Right atrium auricular region (tissue), 2 donors: ENCODE data around the gene MBNL2. TPM values are rescaled to one million over a fixed set of nuclear protein-coding genes. Genes with fewer than 3 reads are reported as not detected.

ENCODE experiments used
- DNase-seq: peaks from one replicate; pipeline ENCODE4 v3.0.0-alpha.2; 2019; ENCODE audit warnings: low spot score
- H3K27ac ChIP-seq, 2 donors: fragments of 200-600 bp; sonication (generic); 1 replicate in 1 of 2; 2 replicates in 1 of 2; pipeline ENCODE4 v1.5.1; 2016 to 2019
- H3K27me3 ChIP-seq, 2 donors: fragments of 200-600 bp; sonication (generic); one replicate each; pipeline versions ENCODE4 v1.5.1 to v1.6.0; 2017 to 2019
- H3K36me3 ChIP-seq: fragments of 200-600 bp; sonication (generic); one replicate; pipeline ENCODE4 v1.5.1; 2016
- H3K4me1 ChIP-seq, 2 donors: fragments of 200-600 bp; sonication (generic); one replicate each; pipeline versions ENCODE4 v1.5.1 to v1.6.0; 2017 to 2019
- H3K4me3 ChIP-seq, 2 donors: fragments of 200-600 bp; sonication (generic); 1 replicate in 1 of 2; 2 replicates in 1 of 2; pipeline ENCODE4 v1.5.1; 2017 to 2019; ENCODE audit warnings: mild to moderate bottlenecking in 1 of 2, moderate library complexity in 1 of 2
- H3K9me3 ChIP-seq, 2 donors: fragments of 200-600 bp; sonication (generic); one replicate each; pipeline ENCODE4 v1.5.1; 2019
- total RNA-seq, 2 donors: library from RNA; depleted of rRNA; stranded (reverse); fragments of >200 nt; gene quantifications; one replicate each; pipeline ENCODE4 v1.1.0, GENCODE V29; 2016
- TF ChIP-seq, protein P1 (sequence below), 2 donors: fragments of 200-600 bp; sonication (generic); IDR thresholded peaks; one replicate each; pipeline ENCODE4 v1.5.1; 2019; ENCODE audit warnings: antibody characterized with exemption in 2 of 2

Gene MBNL2
- total RNA-seq, 2 donors from 2014 or later, result 62.0 to 81.6 TPM

DNA sequence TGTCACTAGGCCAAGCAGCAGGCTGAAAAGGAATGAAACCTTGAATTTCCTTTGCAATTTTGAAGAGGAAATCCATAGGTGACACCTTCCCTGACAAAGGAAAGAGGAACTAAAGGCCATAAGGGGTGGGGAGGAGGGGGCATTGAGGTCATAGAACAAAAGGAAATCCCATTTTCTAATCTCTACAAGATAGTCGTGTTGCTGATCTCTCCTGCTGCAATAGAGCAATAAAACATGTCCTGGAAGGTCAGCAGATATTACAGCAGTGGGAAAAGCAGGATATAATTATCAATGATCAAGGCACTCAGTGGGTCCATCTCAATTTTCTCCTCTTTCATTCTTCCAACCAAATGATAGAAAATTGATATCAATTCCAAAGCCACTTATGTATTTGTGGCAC, 191.6 kb downstream of the MBNL2 start:
- no peak overlapping the region for H3K27ac ChIP-seq
- H3K4me3 ChIP-seq, result no peak overlapping the region
- H3K4me1 ChIP-seq, result no peaks in the 10 kb centered on the region
- H3K9me3 ChIP-seq, result no peaks in the 10 kb centered on the region
- H3K36me3 ChIP-seq, result no peaks in the 10 kb centered on the region
- TF ChIP-seq, protein P1, sequence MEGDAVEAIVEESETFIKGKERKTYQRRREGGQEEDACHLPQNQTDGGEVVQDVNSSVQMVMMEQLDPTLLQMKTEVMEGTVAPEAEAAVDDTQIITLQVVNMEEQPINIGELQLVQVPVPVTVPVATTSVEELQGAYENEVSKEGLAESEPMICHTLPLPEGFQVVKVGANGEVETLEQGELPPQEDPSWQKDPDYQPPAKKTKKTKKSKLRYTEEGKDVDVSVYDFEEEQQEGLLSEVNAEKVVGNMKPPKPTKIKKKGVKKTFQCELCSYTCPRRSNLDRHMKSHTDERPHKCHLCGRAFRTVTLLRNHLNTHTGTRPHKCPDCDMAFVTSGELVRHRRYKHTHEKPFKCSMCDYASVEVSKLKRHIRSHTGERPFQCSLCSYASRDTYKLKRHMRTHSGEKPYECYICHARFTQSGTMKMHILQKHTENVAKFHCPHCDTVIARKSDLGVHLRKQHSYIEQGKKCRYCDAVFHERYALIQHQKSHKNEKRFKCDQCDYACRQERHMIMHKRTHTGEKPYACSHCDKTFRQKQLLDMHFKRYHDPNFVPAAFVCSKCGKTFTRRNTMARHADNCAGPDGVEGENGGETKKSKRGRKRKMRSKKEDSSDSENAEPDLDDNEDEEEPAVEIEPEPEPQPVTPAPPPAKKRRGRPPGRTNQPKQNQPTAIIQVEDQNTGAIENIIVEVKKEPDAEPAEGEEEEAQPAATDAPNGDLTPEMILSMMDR (IDR thresholded peaks at IDR 0.05), result no peak
- DNase-seq, result no peak
- H3K27me3 ChIP-seq, result no peaks in the 10 kb centered on the region

DNA sequence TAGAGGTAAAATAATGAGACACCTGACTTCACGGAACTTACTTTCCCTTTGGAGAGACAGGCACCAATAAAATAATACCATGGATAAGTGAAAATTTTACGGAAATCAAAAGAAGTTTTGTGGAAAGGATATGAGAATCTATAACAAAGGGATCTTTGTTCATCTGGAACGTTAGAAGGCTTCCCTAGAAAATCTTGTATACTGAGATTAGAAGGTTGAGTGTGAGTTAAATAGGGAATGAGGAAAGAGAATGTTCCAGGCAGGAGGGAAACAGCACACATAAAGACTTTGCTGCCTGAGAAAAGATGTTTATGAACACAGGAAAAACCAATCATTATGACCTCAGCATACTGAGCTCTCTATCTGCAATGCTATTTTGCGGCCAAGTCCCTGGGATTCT, 192.3 kb downstream of the MBNL2 start:
- no peak for DNase-seq
- H3K27ac ChIP-seq, result no peak overlapping the region
- no peak overlapping the region for H3K4me3 ChIP-seq

DNA sequence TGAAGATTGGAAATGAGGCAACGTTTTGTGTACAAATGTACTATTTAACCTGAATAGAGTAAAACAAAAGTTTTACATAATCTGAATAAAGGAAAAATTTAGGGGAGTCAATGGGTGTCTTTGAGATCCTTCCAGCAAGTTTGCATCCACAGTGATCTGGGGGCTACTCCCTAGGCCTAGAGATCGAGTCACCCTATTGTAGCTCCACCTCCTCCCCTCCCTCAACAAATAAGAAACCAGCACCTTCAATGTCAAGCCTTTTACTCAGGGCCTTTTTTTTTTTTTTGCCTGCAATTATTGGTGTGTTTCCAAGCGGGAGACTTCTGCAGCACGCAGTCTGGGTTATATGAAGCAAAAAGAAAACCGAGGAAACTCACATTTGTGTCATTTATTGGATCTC, 195.6 kb downstream of the MBNL2 start:
- Histone ChIP-seq H3K27me3 (no peaks in the 10 kb centered on the region), H3K9me3 (no peaks in the 10 kb centered on the region), H3K4me1 (peaks cover 0 to 5% of the 10 kb centered on the region in 2 donors), H3K27ac (no peak overlapping the region), H3K4me3 (no peak overlapping the region), H3K36me3 (no peaks in the 10 kb centered on the region)
- TF ChIP-seq, protein P1 (IDR thresholded peaks at IDR 0.05), result no peak
- DNase-seq, result no peak

More for the DNA sequence above, 192.3 kb downstream of the MBNL2 start:
- TF ChIP-seq, protein P1 (IDR thresholded peaks at IDR 0.05), result no peak
- H3K4me1 ChIP-seq, result no peaks in the 10 kb centered on the region
- no peaks in the 10 kb centered on the region for H3K36me3 ChIP-seq
- H3K27me3 ChIP-seq, result no peaks in the 10 kb centered on the region
- H3K9me3 ChIP-seq, result no peaks in the 10 kb centered on the region

DNA sequence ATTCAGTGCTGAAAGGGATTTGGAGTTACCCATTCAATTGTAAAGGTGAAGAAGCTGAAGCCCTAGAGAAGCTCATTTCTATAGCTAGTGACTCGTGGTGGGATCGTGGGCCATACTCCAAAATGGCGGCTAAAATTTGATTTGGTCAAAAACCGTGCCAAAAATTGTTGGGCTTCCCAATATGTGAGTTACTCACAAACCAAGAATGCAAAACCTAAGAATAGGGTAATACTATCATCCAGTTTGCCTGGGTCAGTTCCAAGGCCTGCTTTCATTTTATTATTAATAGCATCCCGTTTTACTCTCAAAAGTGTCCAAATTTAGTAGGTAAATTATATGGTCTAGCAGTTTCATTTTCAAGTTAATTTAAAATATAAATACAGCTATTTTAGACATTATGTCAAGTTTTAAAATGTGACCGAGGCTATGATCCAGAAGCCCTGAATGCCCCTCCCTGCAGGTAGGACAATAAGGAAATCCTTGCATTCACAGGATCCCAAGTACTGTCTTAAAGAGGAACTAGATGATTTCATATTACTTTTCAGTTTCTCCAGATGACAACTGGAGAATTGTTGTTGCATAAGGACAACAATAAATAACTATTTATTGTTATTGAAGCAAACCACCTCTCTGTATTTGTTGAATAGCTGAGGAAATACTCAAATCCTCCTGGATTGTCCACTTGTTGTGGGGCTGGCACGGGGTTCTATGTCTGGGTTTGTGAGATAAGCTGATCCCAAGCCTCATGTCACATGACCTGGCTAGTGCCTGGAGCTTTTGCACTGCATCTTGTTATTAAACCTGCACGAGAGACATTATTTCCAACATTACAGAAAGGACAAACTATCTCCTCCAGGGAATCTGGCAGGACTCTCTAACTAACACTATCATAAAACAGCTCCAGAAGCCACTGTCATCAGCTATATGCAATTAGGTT, 200.3 kb downstream of the MBNL2 start:
- peak overlapping the region in 1 of 2 donors; percentile 46 for H3K27ac ChIP-seq

DNA sequence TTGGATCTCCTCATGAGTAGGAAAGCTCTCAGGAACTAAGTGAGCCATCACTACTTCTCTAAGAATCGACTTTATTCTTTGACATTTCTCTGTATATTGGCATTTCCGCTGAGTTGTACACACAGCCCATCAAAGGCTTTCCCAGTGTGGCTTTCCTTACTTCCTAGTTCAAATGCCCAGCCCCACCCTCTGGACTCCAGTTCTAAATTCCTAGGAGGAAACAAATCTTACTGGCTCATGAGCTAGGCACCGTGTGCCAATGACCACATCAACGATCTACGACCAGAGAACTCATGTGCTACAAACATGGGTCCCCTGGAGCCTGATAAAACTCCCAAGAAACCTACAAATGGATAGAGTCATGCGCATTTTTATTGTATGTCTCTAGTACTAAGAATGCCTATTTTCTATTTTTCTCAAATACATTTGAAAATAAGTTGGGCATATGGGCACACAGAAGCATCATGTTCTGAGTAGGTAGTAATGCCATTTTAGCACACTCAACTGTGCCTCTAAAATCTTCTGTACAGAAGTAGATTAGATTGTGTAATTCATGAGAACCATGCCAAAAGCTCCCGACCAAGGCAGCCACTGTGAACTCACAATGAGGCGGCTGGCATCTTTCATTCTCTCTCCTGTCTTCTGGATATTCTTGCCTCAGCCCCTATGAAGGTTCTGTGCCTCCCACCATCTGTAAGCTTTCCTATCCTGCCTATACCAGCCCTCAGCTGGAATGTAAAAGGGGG, 201.3 kb downstream of the MBNL2 start:
- Histone ChIP-seq H3K4me1 (peaks cover 0 to 15% of the 10 kb centered on the region in 2 donors), H3K36me3 (no peaks in the 10 kb centered on the region), H3K4me3 (no peak overlapping the region), H3K27me3 (no peaks in the 10 kb centered on the region), H3K27ac (peak overlapping the region in 1 of 2 donors; percentile 49), H3K9me3 (no peaks in the 10 kb centered on the region)
- TF ChIP-seq, protein P1 (IDR thresholded peaks at IDR 0.05), result no peak
- DNase-seq, result no peak

More for the DNA sequence above, 200.3 kb downstream of the MBNL2 start:
- H3K4me3 ChIP-seq, result no peak overlapping the region
- no peaks in the 10 kb centered on the region for H3K9me3 ChIP-seq
- H3K4me1 ChIP-seq, result peaks cover 0 to 15% of the 10 kb centered on the region in 2 donors
- H3K27me3 ChIP-seq, result no peaks in the 10 kb centered on the region
- H3K36me3 ChIP-seq, result no peaks in the 10 kb centered on the region
- DNase-seq, result no peak
- TF ChIP-seq, protein P1 (IDR thresholded peaks at IDR 0.05), result no peak
